NCI-H2081 (cell line): ENCODE data around the gene PRUNE2.
A peak's percentile ranks its signal among the peaks of the same experiment; 100 is the strongest.

ENCODE experiments used
- DNase-seq, 2 experiments: peaks; one replicate each; lab custom pipeline; 2025; lab: John Stamatoyannopoulos, UW

Gene PRUNE2

GRCh38 chr9:76655971-76656370, 249.9 kb downstream of the PRUNE2 start:
- DNase-seq: no peak

- no peak for DNase-seq
Observed at GRCh38 chr9:76655121-76655541, 250.8 kb downstream of the PRUNE2 start.

- DNase-seq: no peak
Observed at GRCh38 chr9:76654575-76654974, 251.3 kb downstream of the PRUNE2 start.

- no peak for DNase-seq
Observed at GRCh38 chr9:76654051-76654461, 251.9 kb downstream of the PRUNE2 start.

- no peak for DNase-seq
Observed at GRCh38 chr9:76652894-76653293, 253.0 kb downstream of the PRUNE2 start.

GRCh38 chr9:76651119-76651705, 254.7 kb downstream of the PRUNE2 start:
- DNase-seq: no peak

GRCh38 chr9:76650692-76651091, 255.2 kb downstream of the PRUNE2 start:
- no peak for DNase-seq

GRCh38 chr9:76649894-76650293, 256.0 kb downstream of the PRUNE2 start:
- DNase-seq: no peak

- DNase-seq: peak; percentile 75 to 89
Observed at GRCh38 chr9:76646249-76646648, 259.7 kb downstream of the PRUNE2 start.

- no peak for DNase-seq
Observed at GRCh38 chr9:76644647-76645250, 261.2 kb downstream of the PRUNE2 start.

- DNase-seq: no peak
Observed at GRCh38 chr9:76644171-76644570, 261.7 kb downstream of the PRUNE2 start.

GRCh38 chr9:76643399-76644117, 262.4 kb downstream of the PRUNE2 start:
- no peak for DNase-seq

GRCh38 chr9:76642701-76643209, 263.2 kb downstream of the PRUNE2 start:
- no peak for DNase-seq

- no peak for DNase-seq
Observed at GRCh38 chr9:76642074-76642473, 263.8 kb downstream of the PRUNE2 start.

GRCh38 chr9:76638001-76638400, 267.9 kb downstream of the PRUNE2 start:
- no peak for DNase-seq

- DNase-seq: no peak
Observed at GRCh38 chr9:76637416-76637815, 268.5 kb downstream of the PRUNE2 start.

GRCh38 chr9:76634356-76635054, 271.4 kb downstream of the PRUNE2 start:
- no peak for DNase-seq

GRCh38 chr9:76630916-76631315, 275.0 kb downstream of the PRUNE2 start:
- DNase-seq: no peak

- DNase-seq: no peak
Observed at GRCh38 chr9:76629205-76629990, 276.5 kb downstream of the PRUNE2 start.

- no peak for DNase-seq
Observed at GRCh38 chr9:76628155-76628554, 277.8 kb downstream of the PRUNE2 start.

GRCh38 chr9:76626980-76627379, 278.9 kb downstream of the PRUNE2 start:
- no peak for DNase-seq

- DNase-seq: no peak
Observed at GRCh38 chr9:76626141-76626540, 279.8 kb downstream of the PRUNE2 start.
